Sigmoid colon (tissue), 4 donors: ENCODE results near the gene TSPAN11.

ENCODE experiments used
- EP300 ChIP-seq, 4 donors: sonication (generic); formaldehyde crosslinking; IDR thresholded peaks; one replicate each; pipeline ENCODE4 v1.6.1; 2017; ENCODE audit warnings: antibody characterized with exemption in 4 of 4
- POLR2AphosphoS5 ChIP-seq, 4 donors: sonication (generic); formaldehyde crosslinking; IDR thresholded peaks; one replicate each; pipeline ENCODE4 v1.6.1; 2017; ENCODE audit warnings: antibody characterized with exemption in 4 of 4
- TF ChIP-seq, protein P1 (sequence below), 4 experiments: fragments of 450-650 bp in 3 of 4; fragments of 200-600 bp in 1 of 4; IDR thresholded peaks; one replicate each; pipeline ENCODE4 v1.5.1; 2016 to 2019; ENCODE audit warnings: antibody characterized with exemption in 4 of 4, mild to moderate bottlenecking in 3 of 4, moderate library complexity in 2 of 4

DNA sequence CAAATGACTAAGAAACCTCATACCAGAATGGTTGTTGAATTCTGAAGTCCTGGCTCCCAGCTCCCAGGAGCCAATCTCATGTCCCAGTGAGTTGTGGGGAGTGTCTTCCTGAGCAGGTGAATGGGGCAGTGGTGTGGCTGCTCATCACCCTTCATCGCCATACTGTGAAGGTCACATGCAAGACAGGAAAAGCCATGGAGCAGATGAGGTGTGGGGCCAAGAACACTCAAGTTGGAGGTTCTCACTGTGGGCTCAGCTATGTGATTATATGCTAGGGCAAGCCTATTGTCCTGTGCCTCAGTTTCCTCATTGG, 16.6 kb upstream of the TSPAN11 start:
- TF ChIP-seq, protein P1, sequence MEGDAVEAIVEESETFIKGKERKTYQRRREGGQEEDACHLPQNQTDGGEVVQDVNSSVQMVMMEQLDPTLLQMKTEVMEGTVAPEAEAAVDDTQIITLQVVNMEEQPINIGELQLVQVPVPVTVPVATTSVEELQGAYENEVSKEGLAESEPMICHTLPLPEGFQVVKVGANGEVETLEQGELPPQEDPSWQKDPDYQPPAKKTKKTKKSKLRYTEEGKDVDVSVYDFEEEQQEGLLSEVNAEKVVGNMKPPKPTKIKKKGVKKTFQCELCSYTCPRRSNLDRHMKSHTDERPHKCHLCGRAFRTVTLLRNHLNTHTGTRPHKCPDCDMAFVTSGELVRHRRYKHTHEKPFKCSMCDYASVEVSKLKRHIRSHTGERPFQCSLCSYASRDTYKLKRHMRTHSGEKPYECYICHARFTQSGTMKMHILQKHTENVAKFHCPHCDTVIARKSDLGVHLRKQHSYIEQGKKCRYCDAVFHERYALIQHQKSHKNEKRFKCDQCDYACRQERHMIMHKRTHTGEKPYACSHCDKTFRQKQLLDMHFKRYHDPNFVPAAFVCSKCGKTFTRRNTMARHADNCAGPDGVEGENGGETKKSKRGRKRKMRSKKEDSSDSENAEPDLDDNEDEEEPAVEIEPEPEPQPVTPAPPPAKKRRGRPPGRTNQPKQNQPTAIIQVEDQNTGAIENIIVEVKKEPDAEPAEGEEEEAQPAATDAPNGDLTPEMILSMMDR (IDR thresholded peaks at IDR 0.05): no peak
- TF ChIP-seq POLR2AphosphoS5 (IDR thresholded peaks at IDR 0.05) (no peak), EP300 (IDR thresholded peaks at IDR 0.05) (no peak)
